ENCODE measurements around the gene ASPN. TPM values are rescaled to one million over a fixed set of nuclear protein-coding genes. Genes with fewer than 3 reads are reported as not detected.
"Not testable (repeated sequence)": the region's sequence is repeated elsewhere in the genome, so short reads cannot be mapped to it uniquely, and the experiment has no call there.

ASPN gene
- total and polyA plus RNA-seq, 9 of the 15 experiments (the other 6 are each of a cell fraction or from before 2014, with no cell fraction given) = 0.03 to 0.07 TPM; not detected in 7

GRCh38 chr9:92414566-92414965 is 67.7 kb downstream of the ASPN start (continued):
- TF ChIP-seq, protein P1, sequence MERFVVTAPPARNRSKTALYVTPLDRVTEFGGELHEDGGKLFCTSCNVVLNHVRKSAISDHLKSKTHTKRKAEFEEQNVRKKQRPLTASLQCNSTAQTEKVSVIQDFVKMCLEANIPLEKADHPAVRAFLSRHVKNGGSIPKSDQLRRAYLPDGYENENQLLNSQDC (CRISPR knock-in tag; IDR thresholded peaks at IDR 0.05) = no peak
- no peak for TF ChIP-seq SNAPC5 (CRISPR knock-in tag; IDR thresholded peaks at IDR 0.05)

DNA sequence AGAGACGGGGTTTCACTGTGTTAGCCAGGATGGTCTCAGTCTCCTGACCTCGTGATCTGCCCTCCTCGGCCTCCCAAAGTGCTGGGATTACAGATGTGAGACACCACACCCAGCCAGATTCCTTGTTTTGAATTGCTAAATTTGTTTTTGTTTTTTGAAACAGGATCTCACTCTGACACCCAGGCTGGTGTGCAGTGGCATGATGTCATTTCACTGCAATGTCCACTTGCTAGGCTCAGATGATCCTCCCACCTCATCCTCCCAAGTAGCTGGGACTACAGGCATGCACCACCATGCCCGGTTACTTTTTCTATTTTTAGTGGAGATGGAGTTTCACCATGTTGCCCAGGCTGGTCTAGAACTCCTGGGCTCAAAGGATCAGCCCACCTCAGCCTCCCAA is 71.1 kb downstream of the ASPN start:
- BruUV-seq (replicated peaks); H3K79me2 ChIP-seq (ENCODE audit: control insufficient read depth, insufficient read depth, low read length); CTCF ChIA-PET (ENCODE audit: low intra/inter-chr PET ratio); FAIRE-seq; H3K9me1 ChIP-seq (ENCODE audit: control insufficient read depth, insufficient read depth, low read length); H3K4me1 ChIP-seq (replicated peaks in 1 of 2; ENCODE audit: control insufficient read depth in 2 of 2, insufficient read depth in 2 of 2, low read length in 2 of 2); H3K4me2 ChIP-seq (ENCODE audit: insufficient read depth, low read length); H3K27ac ChIP-seq (ENCODE audit: extremely low read depth, low read depth, low read length); H2AFZ ChIP-seq (ENCODE audit: low read depth, low read length); H3K4me3 ChIP-seq; H4K20me1 ChIP-seq (replicated peaks; ENCODE audit: control insufficient read depth, insufficient read depth, low read length); in situ Hi-C loops (cut with MboI); H3K9me3 ChIP-seq (replicated peaks; ENCODE audit: control insufficient read depth, insufficient read depth, low read depth, low read length); H3K36me3 ChIP-seq (ENCODE audit: control insufficient read depth, insufficient read depth, low read length); H3K27me3 ChIP-seq (ENCODE audit: control insufficient read depth in 2 of 2, insufficient read depth in 2 of 2, low read length in 2 of 2); intact Hi-C loops (cut with micrococcal nuclease); DNase-seq (ENCODE audit: extremely low read depth in 1 of 4, low spot score in 3 of 4); H3K9ac ChIP-seq (ENCODE audit: insufficient read depth in 1 of 2, low read depth in 2 of 2, low read length in 2 of 2); POLR2A ChIA-PET; TF ChIP-seq JUND (tag; IDR thresholded peaks at IDR 0.05; ENCODE audit: borderline replicate concordance, low read depth, low read length); ATF3 (CRISPR knock-in tag; conservative IDR thresholded peaks at IDR 0.05): not testable (repeated sequence)
- WGBS (ENCODE audit: insufficient coverage, low coverage, missing lambda C conversion rate) = 32% methylated on average over 4 of the region's 4 CpGs
- TF ChIP-seq JUND (IDR thresholded peaks at IDR 0.05; ENCODE audit: borderline replicate concordance, low read depth, low read length) (peak; percentile 14; the same call in 1 of the 2 replicates), ATF7 (IDR thresholded peaks at IDR 0.05) (peak; percentile 75), ATF3 (IDR thresholded peaks at IDR 0.05) (peak; percentile 65), CEBPG (CRISPR knock-in tag; IDR thresholded peaks at IDR 0.05) (0 out of 2 replicates have a peak, but pooled peaks have one; percentile 15), CEBPG (tag; conservative IDR thresholded peaks at IDR 0.05 in 1 of 2, IDR thresholded peaks at IDR 0.05 in 1 of 2) (peak in 1 of 2 experiments; percentile 64; a peak in 2 of 4 replicates), TRIM24 (IDR thresholded peaks at IDR 0.05) (peak in 1 of 2 experiments; percentile 59; a peak in 2 of 4 replicates)
- ATAC-seq = peak; percentile 61; the same call in 2 of the 3 replicates

All from K562 (cell line).